RCC 7860 (cell line): Measurements from ENCODE around the gene MAML2.

Experiments
- DNase-seq: peaks from one replicate; pipeline ENCODE4 v3.0.0-alpha.2; 2015; ENCODE audit warnings: low spot score
- FAIRE-seq: peaks from 2 replicates; lab custom pipeline; 2012; peaks lifted over from hg19 to GRCh38; lab: Jason Lieb, UNC

MAML2 gene

GRCh38 chr11:96342961-96343711, at the start of gene MAML2:
TSS of gene MAML2 (minus strand) at chr11:96343195. CDS start at chr11:96341895, 1,300 bp downstream.
- FAIRE-seq, result no peak
- DNase-seq, result peak; percentile 87

- FAIRE-seq, result no peak
- peak; percentile 13 for DNase-seq
Measured at GRCh38 chr11:96391698-96392307, 48.8 kb upstream of the MAML2 start.

- FAIRE-seq (no peak), DNase-seq (no peak)
Measured at GRCh38 chr11:96390488-96390792, 47.4 kb upstream of the MAML2 start.

GRCh38 chr11:96389720-96390487, 46.9 kb upstream of the MAML2 start, which contains the start of the genes CCDC82 and JRKL:
TSS of gene CCDC82 (minus strand) at chr11:96389912. CDS start at chr11:96384747, 5,165 bp downstream.
TSS of gene JRKL (plus strand) at chr11:96390013. CDS start at chr11:96390650, 637 bp downstream.
- FAIRE-seq (no peak), DNase-seq (peak; percentile 78)

- FAIRE-seq, result no peak
- peak; percentile 35 for DNase-seq
Measured at GRCh38 chr11:96388891-96389719, 46.1 kb upstream of the MAML2 start.

GRCh38 chr11:96385187-96385586, 42.2 kb upstream of the MAML2 start:
- DNase-seq (no peak), FAIRE-seq (no peak)

- no peak for DNase-seq
- no peak for FAIRE-seq
Measured at GRCh38 chr11:96384156-96384555, 41.2 kb upstream of the MAML2 start.

GRCh38 chr11:96376796-96377195, 33.8 kb upstream of the MAML2 start:
- no peak for FAIRE-seq

GRCh38 chr11:96373826-96374225, 30.8 kb upstream of the MAML2 start:
- no peak for FAIRE-seq
- no peak for DNase-seq

More at GRCh38 chr11:96376796-96377195, 33.8 kb upstream of the MAML2 start:
- no peak for DNase-seq

GRCh38 chr11:96367342-96367741, 24.3 kb upstream of the MAML2 start:
- no peak for DNase-seq
- no peak for FAIRE-seq

- no peak for FAIRE-seq
Measured at GRCh38 chr11:96366024-96366423, 23.0 kb upstream of the MAML2 start.

GRCh38 chr11:96365493-96365892, 22.5 kb upstream of the MAML2 start:
- no peak for FAIRE-seq

More at GRCh38 chr11:96366024-96366423, 23.0 kb upstream of the MAML2 start:
- DNase-seq, result no peak

GRCh38 chr11:96361778-96362177, 18.8 kb upstream of the MAML2 start:
- peak; percentile 49 for DNase-seq
- peak; percentile 81 for FAIRE-seq

More at GRCh38 chr11:96365493-96365892, 22.5 kb upstream of the MAML2 start:
- no peak for DNase-seq

- no peak for FAIRE-seq
- no peak for DNase-seq
Measured at GRCh38 chr11:96358321-96358720, 15.3 kb upstream of the MAML2 start.

GRCh38 chr11:96357794-96358193, 14.8 kb upstream of the MAML2 start:
- no peak for FAIRE-seq

GRCh38 chr11:96356848-96357247, 13.9 kb upstream of the MAML2 start:
- FAIRE-seq, result no peak
- no peak for DNase-seq

More at GRCh38 chr11:96357794-96358193, 14.8 kb upstream of the MAML2 start:
- no peak for DNase-seq

GRCh38 chr11:96342014-96342960, 708 bp downstream of the MAML2 start:
- DNase-seq (no peak), FAIRE-seq (no peak)

- FAIRE-seq (no peak), DNase-seq (peak; percentile 16)
Measured at GRCh38 chr11:96341211-96342013, 1.6 kb downstream of the MAML2 start.

GRCh38 chr11:96340555-96340885, 2.5 kb downstream of the MAML2 start:
- DNase-seq (no peak), FAIRE-seq (no peak)
